C1 segment of cervical spinal cord (tissue), 14 donors: ENCODE data around the gene SDSL.

Experiments used
- DNase-seq, 14 donors: peaks; one replicate each; lab custom pipeline; 2025; lab: John Stamatoyannopoulos, UW

Gene SDSL

GRCh38 chr12:113420996-113421595 lies 1.1 kb upstream of the SDSL start:
- no peak for DNase-seq

- no peak for DNase-seq
Observed at GRCh38 chr12:113422886-113423669, 898 bp downstream of the SDSL start.

GRCh38 chr12:113424456-113424855 lies 2.3 kb downstream of the SDSL start:
- no peak for DNase-seq

- peak in 9 of 14 donors; percentile 15 to 70 (median 38) for DNase-seq
Observed at GRCh38 chr12:113424915-113425823, 3.0 kb downstream of the SDSL start.

GRCh38 chr12:113425960-113426453 lies 3.8 kb downstream of the SDSL start:
- no peak for DNase-seq

GRCh38 chr12:113427882-113428281 lies 5.7 kb downstream of the SDSL start:
- DNase-seq = no peak

- no peak for DNase-seq
Observed at GRCh38 chr12:113428482-113428881, 6.3 kb downstream of the SDSL start.

GRCh38 chr12:113432986-113433385 lies 10.8 kb downstream of the SDSL start:
- peak in 1 of 14 donors; percentile 34 for DNase-seq

- DNase-seq = no peak
Observed at GRCh38 chr12:113435367-113435766, 13.2 kb downstream of the SDSL start.

- no peak for DNase-seq
Observed at GRCh38 chr12:113436586-113436985, 14.4 kb downstream of the SDSL start.

GRCh38 chr12:113436993-113437728 lies 15.0 kb downstream of the SDSL start:
- DNase-seq = no peak

- no peak for DNase-seq
Observed at GRCh38 chr12:113437729-113438100, 15.5 kb downstream of the SDSL start.

- DNase-seq = no peak
Observed at GRCh38 chr12:113438523-113439300, 16.5 kb downstream of the SDSL start.

- DNase-seq = no peak
Observed at GRCh38 chr12:113439301-113439597, 17.1 kb downstream of the SDSL start.

GRCh38 chr12:113439606-113440030 lies 17.4 kb downstream of the SDSL start:
- peak in 3 of 14 donors; percentile 7 to 13 (median 8) for DNase-seq

GRCh38 chr12:113440336-113440735 lies 18.2 kb downstream of the SDSL start:
- DNase-seq = no peak

GRCh38 chr12:113440947-113441782 lies 19.0 kb downstream of the SDSL start:
- DNase-seq = no peak

GRCh38 chr12:113443030-113443539 lies 20.9 kb downstream of the SDSL start:
- DNase-seq = no peak

GRCh38 chr12:113445544-113446171 lies 23.5 kb downstream of the SDSL start:
- no peak for DNase-seq
